ENCODE measurements around the gene KRT7. TPM values are rescaled to one million over a fixed set of nuclear protein-coding genes. Genes with fewer than 3 reads are reported as not detected.

KRT7 gene
- total RNA-seq, 1 experiment from 2014 or later, result 10.0 TPM

DNA sequence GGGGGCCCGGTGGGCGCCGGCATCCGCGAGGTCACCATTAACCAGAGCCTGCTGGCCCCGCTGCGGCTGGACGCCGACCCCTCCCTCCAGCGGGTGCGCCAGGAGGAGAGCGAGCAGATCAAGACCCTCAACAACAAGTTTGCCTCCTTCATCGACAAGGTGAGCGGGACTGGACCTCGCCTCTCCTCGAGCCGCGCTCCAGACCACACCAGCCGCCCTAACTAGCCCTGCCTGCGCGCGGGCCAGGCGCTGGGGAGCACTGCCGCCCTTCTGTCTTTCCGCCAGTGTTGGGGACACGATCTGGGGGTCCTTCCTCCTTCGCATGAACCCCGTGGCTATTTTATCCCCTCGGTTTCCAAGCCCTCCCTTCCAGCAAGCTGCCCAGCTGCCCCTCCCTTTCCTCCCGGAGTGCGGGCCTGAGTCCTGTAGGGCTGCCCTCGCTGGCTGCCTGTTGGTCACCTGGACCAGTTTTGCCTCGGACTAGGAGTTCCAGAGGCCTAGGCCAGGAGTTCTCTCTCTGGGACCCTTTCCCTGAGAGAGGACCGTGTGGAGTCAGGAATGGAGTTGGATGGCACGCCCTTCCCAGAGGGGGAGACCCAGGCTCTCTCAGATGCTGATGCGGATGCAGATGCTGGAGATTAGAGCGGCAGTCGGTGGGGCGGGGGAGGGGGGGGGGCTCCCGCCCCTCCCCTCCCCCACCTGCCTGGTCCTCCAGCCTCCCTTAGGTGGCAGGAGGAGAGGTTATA is 592 bp downstream of the KRT7 start:
- Histone ChIP-seq H2BK12ac (ENCODE audit: insufficient read length, low read depth, low read length) (no peak overlapping the region), H3K79me1 (ENCODE audit: insufficient read depth, low read depth, low read length, poor library complexity, severe bottlenecking) (no peaks in the 10 kb centered on the region), H3K23me2 (ENCODE audit: insufficient read length, low read depth, low read length, poor library complexity, severe bottlenecking) (peaks cover 12% of the 10 kb centered on the region), H2AFZ (ENCODE audit: low read length) (no peak overlapping the region), H2BK20ac (ENCODE audit: low read depth, low read length, poor library complexity, severe bottlenecking) (no peak overlapping the region), H3K79me2 (ENCODE audit: insufficient read depth, low read length) (no peaks in the 10 kb centered on the region), H2BK120ac (ENCODE audit: low read depth, low read length, poor library complexity, severe bottlenecking) (no peak overlapping the region), H3K4ac (ENCODE audit: low read depth, low read length) (no peak overlapping the region), H3K14ac (ENCODE audit: insufficient read depth, low read length) (peak overlapping the region; percentile 80; the same call in 1 of the 2 replicates), H4K8ac (replicated peaks; ENCODE audit: insufficient read length, low read depth, low read length) (no peak overlapping the region), H3T11ph (ENCODE audit: low read length) (no peak overlapping the region), H3K23ac (ENCODE audit: insufficient read length, low read depth, low read length) (no peak overlapping the region), H2AK5ac (ENCODE audit: insufficient read length, low read length) (no peak overlapping the region), H3K18ac (ENCODE audit: insufficient read length, low read depth, low read length) (peak overlapping the region; percentile 21), H3K56ac (ENCODE audit: insufficient read length, low read depth, low read length) (no peak overlapping the region), H3K9ac (ENCODE audit: extremely low read depth, insufficient read length, low read length) (no peak overlapping the region), H3K4me2 (ENCODE audit: insufficient read depth, insufficient read length, low read length) (peak overlapping the region; percentile 58), H4K5ac (ENCODE audit: insufficient read length, low read depth, low read length) (no peak overlapping the region), H3K9me3 (ENCODE audit: control insufficient read depth, low read depth, low read length) (no peaks in the 10 kb centered on the region), H3K4me1 (ENCODE audit: insufficient read depth, low read length) (peaks cover 12% of the 10 kb centered on the region), H4K91ac (ENCODE audit: insufficient read length, low read depth, low read length) (no peak overlapping the region), H3K27me3 (ENCODE audit: insufficient read depth, low read length) (peaks cover 8% of the 10 kb centered on the region), H2BK5ac (ENCODE audit: insufficient read length, low read length) (no peak overlapping the region), H3K27ac (ENCODE audit: insufficient read length, low read depth, low read length) (no peak overlapping the region), H4K20me1 (ENCODE audit: control insufficient read depth, insufficient read depth, insufficient read length) (no peaks in the 10 kb centered on the region), H2BK15ac (ENCODE audit: low read depth, low read length) (no peak overlapping the region; the same call in 1 of the 2 replicates)
- Mint-ChIP-seq H3K4me3 (peak overlapping the region; percentile 59 to 79), H3K4me1 (peaks cover 59 to 72% of the 10 kb centered on the region in 2 experiments), H3K36me3 (ENCODE audit: insufficient read depth in 1 of 3, low read depth in 3 of 3) (peaks cover 2 to 18% (median 3%) of the 10 kb centered on the region in 3 experiments; a peak in 5 of 7 replicates), H3K27ac (peak overlapping the region in 1 of 3 experiments; percentile 80; a peak in 1 of 7 replicates), H3K9me3 (no peaks in the 10 kb centered on the region; a peak in 1 of 5 replicates), H3K27me3 (ENCODE audit: low read depth) (peaks cover 79% of the 10 kb centered on the region)
- DNase-seq, result peak; percentile 60
- TF ChIP-seq, protein P1, sequence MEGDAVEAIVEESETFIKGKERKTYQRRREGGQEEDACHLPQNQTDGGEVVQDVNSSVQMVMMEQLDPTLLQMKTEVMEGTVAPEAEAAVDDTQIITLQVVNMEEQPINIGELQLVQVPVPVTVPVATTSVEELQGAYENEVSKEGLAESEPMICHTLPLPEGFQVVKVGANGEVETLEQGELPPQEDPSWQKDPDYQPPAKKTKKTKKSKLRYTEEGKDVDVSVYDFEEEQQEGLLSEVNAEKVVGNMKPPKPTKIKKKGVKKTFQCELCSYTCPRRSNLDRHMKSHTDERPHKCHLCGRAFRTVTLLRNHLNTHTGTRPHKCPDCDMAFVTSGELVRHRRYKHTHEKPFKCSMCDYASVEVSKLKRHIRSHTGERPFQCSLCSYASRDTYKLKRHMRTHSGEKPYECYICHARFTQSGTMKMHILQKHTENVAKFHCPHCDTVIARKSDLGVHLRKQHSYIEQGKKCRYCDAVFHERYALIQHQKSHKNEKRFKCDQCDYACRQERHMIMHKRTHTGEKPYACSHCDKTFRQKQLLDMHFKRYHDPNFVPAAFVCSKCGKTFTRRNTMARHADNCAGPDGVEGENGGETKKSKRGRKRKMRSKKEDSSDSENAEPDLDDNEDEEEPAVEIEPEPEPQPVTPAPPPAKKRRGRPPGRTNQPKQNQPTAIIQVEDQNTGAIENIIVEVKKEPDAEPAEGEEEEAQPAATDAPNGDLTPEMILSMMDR (conservative IDR thresholded peaks at IDR 0.05), result no peak
- WGBS (ENCODE audit: extremely low coverage, insufficient read length, low lambda C conversion rate), result no CpG with 5 or more reads among the region's 40 CpGs
